Measurements from ENCODE around the gene CPNE7. TPM values are rescaled to one million over a fixed set of nuclear protein-coding genes. Genes with fewer than 3 reads are reported as not detected.
A peak's percentile ranks its signal among the peaks of the same experiment; 100 is the strongest.
"Not testable (repeated sequence)": the region's sequence is repeated elsewhere in the genome, so short reads cannot be mapped to it uniquely, and the experiment has no call there.

Gene CPNE7
- polyA plus RNA-seq, 4 donors: 0.22 to 20.3 (median 7.9) TPM

DNA sequence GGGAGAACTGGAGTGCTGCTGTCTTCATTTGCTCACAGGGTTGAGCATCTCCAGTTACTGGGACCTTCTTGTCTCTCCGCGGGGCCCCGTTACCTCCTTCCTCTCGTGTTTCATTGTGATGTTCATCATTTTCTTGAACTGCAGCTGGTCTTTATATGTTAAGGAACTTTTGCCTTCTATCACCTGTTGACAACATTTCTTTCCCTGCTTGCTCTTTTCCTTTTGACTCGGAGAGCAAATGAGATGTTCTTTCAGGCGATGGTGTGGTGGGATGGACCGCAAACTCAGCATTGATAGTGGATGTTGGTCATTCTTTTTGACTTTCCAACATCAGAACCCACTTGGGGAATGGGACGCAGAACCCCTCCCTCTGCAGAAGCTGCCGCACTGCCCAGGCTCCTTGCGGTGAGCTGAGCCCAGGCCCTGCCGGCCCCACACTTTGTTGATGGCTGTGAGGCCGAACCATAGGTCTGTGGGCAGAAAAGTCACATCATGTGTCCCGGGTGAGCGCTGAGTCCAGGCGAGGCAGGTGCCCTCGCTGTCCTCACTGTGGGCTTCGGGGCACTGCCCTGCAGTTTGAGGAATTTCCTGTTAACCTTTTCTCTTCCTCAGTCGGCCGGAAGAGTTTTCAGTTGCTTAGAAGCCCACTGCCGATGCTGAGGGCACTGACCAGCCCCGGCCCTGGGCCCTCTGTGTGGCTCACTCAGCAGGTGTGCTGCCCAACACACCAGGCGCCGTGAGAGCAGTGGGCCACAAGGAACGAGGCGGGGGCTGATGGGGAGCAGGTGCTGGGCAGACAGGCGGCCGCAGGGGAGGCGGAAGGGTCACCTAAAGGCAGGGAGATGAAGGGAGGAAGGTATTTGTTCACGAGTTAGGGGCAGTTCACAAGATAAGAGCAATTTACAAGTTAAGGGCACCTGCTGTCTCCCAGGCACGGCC, 7.6 kb upstream of the CPNE7 start:
- H3K9me3 ChIP-seq (ENCODE audit: control insufficient read depth in 2 of 2, insufficient read depth in 1 of 2, low read depth in 1 of 2, low read length in 1 of 2): peaks cover 0 to 1% of the 10 kb centered on the region in 2 donors
- H3K27ac ChIP-seq (ENCODE audit: low read depth in 1 of 3, low read length in 2 of 3): no peak overlapping the region
- H3K27me3 ChIP-seq (ENCODE audit: control insufficient read depth in 3 of 3, insufficient read depth in 3 of 3, low read length in 3 of 3): peaks cover 0 to 20% (median 0%) of the 10 kb centered on the region in 3 donors
- FAIRE-seq: no peak
- H3K4me1 ChIP-seq (ENCODE audit: control insufficient read depth in 3 of 3, insufficient read depth in 2 of 3, low read depth in 1 of 3, low read length in 2 of 3): peaks cover 0 to 46% (median 6%) of the 10 kb centered on the region in 3 donors
- DNase-seq: no peak
- H3K4me3 ChIP-seq (ENCODE audit: low read depth in 1 of 3, low read length in 3 of 3): no peak overlapping the region
- 75 to 84% (median 77%) methylated on average over 27 to 30 of the region's 30 CpGs for WGBS, 3 donors
- H3K36me3 ChIP-seq (ENCODE audit: control insufficient read depth in 3 of 3, insufficient read depth in 2 of 3, low read depth in 1 of 3, low read length in 3 of 3): peaks cover 9 to 32% (median 10%) of the 10 kb centered on the region in 3 donors

- WGBS, 3 donors: 58 to 77% (median 64%) methylated on average over 21 to 23 of the region's 23 CpGs
- DNase-seq (no peak), FAIRE-seq (no peak)
- no peaks in the 10 kb centered on the region for H3K9me3 ChIP-seq (ENCODE audit: control insufficient read depth in 2 of 2, insufficient read depth in 1 of 2, low read depth in 1 of 2, low read length in 1 of 2)
- peaks cover 0 to 14% (median 0%) of the 10 kb centered on the region in 3 donors for H3K36me3 ChIP-seq (ENCODE audit: control insufficient read depth in 3 of 3, insufficient read depth in 2 of 3, low read depth in 1 of 3, low read length in 3 of 3)
- peaks cover 0 to 31% (median 3%) of the 10 kb centered on the region in 3 donors for H3K27me3 ChIP-seq (ENCODE audit: control insufficient read depth in 3 of 3, insufficient read depth in 3 of 3, low read length in 3 of 3)
- no peak overlapping the region for H3K4me3 ChIP-seq (ENCODE audit: low read depth in 1 of 3, low read length in 3 of 3)
- peaks cover 2 to 35% (median 10%) of the 10 kb centered on the region in 3 donors for H3K4me1 ChIP-seq (ENCODE audit: control insufficient read depth in 3 of 3, insufficient read depth in 2 of 3, low read depth in 1 of 3, low read length in 2 of 3)
- H3K27ac ChIP-seq (ENCODE audit: low read depth in 1 of 3, low read length in 2 of 3): no peak overlapping the region
Measured at GRCh38 chr16:89569506-89570341, 5.8 kb upstream of the CPNE7 start.

- Histone ChIP-seq H3K4me3 (ENCODE audit: low read depth in 1 of 3, low read length in 3 of 3) (no peak overlapping the region), H3K27ac (ENCODE audit: low read depth in 1 of 3, low read length in 2 of 3) (no peak overlapping the region), H3K4me1 (ENCODE audit: control insufficient read depth in 3 of 3, insufficient read depth in 2 of 3, low read depth in 1 of 3, low read length in 2 of 3) (peaks cover 3 to 34% (median 5%) of the 10 kb centered on the region in 3 donors), H3K9me3 (ENCODE audit: control insufficient read depth in 2 of 2, insufficient read depth in 1 of 2, low read depth in 1 of 2, low read length in 1 of 2) (no peaks in the 10 kb centered on the region), H3K27me3 (ENCODE audit: control insufficient read depth in 3 of 3, insufficient read depth in 3 of 3, low read length in 3 of 3) (peaks cover 0 to 38% (median 3%) of the 10 kb centered on the region in 3 donors), H3K36me3 (ENCODE audit: control insufficient read depth in 3 of 3, insufficient read depth in 2 of 3, low read depth in 1 of 3, low read length in 3 of 3) (peaks cover 0 to 7% (median 0%) of the 10 kb centered on the region in 3 donors)
- no peak for DNase-seq
- FAIRE-seq: no peak
- 55 to 85% (median 64%) methylated on average over 30 of the region's 30 CpGs for WGBS, 3 donors
Measured at GRCh38 chr16:89570342-89570923, 5.1 kb upstream of the CPNE7 start.

- Histone ChIP-seq H3K4me1 (ENCODE audit: control insufficient read depth in 3 of 3, insufficient read depth in 2 of 3, low read depth in 1 of 3, low read length in 2 of 3) (peaks cover 3 to 28% (median 5%) of the 10 kb centered on the region in 3 donors), H3K27me3 (ENCODE audit: control insufficient read depth in 3 of 3, insufficient read depth in 3 of 3, low read length in 3 of 3) (peaks cover 0 to 42% (median 3%) of the 10 kb centered on the region in 3 donors)
- WGBS, 3 donors: 61 to 86% (median 78%) methylated on average over 18 to 36 of the region's 36 CpGs
- DNase-seq; FAIRE-seq; H3K9me3 ChIP-seq (ENCODE audit: control insufficient read depth in 2 of 2, insufficient read depth in 1 of 2, low read depth in 1 of 2, low read length in 1 of 2); H3K36me3 ChIP-seq (ENCODE audit: control insufficient read depth in 3 of 3, insufficient read depth in 2 of 3, low read depth in 1 of 3, low read length in 3 of 3); H3K27ac ChIP-seq (ENCODE audit: low read depth in 1 of 3, low read length in 2 of 3); H3K4me3 ChIP-seq (ENCODE audit: low read depth in 1 of 3, low read length in 3 of 3): not testable (repeated sequence)
Measured at GRCh38 chr16:89570983-89571598, 4.5 kb upstream of the CPNE7 start.

DNA sequence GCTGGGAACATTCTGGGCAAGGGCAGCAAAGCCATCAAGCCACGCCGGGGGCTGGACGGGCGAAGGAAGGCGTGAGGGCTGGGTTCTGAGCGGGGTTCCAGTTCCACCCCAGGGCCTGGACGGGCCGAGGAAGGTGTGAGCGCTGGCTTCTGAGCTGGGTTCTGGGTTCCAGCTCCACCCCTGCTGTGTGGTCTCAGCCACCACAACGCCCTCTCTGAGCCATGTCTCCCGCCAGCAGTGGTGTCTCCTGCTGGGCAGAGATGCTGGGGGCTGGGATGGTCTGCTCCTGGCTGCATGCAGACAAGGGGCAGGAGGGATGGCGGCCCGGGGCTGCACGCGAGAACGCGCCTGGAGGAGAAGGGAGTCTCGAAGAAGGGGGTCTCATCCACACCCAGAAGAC, 3.9 kb upstream of the CPNE7 start:
- 88 to 92% (median 92%) methylated on average over 16 to 18 of the region's 18 CpGs for WGBS, 3 donors
- H3K36me3 ChIP-seq (ENCODE audit: control insufficient read depth in 3 of 3, insufficient read depth in 2 of 3, low read depth in 1 of 3, low read length in 3 of 3): peaks cover 0 to 7% (median 0%) of the 10 kb centered on the region in 3 donors
- no peak overlapping the region for H3K27ac ChIP-seq (ENCODE audit: low read depth in 1 of 3, low read length in 2 of 3)
- no peak for FAIRE-seq
- peaks cover 0 to 46% (median 3%) of the 10 kb centered on the region in 3 donors for H3K27me3 ChIP-seq (ENCODE audit: control insufficient read depth in 3 of 3, insufficient read depth in 3 of 3, low read length in 3 of 3)
- DNase-seq: no peak
- H3K4me1 ChIP-seq (ENCODE audit: control insufficient read depth in 3 of 3, insufficient read depth in 2 of 3, low read depth in 1 of 3, low read length in 2 of 3): peaks cover 3 to 24% (median 5%) of the 10 kb centered on the region in 3 donors
- no peak overlapping the region for H3K4me3 ChIP-seq (ENCODE audit: low read depth in 1 of 3, low read length in 3 of 3)
- no peaks in the 10 kb centered on the region for H3K9me3 ChIP-seq (ENCODE audit: control insufficient read depth in 2 of 2, insufficient read depth in 1 of 2, low read depth in 1 of 2, low read length in 1 of 2)

DNA sequence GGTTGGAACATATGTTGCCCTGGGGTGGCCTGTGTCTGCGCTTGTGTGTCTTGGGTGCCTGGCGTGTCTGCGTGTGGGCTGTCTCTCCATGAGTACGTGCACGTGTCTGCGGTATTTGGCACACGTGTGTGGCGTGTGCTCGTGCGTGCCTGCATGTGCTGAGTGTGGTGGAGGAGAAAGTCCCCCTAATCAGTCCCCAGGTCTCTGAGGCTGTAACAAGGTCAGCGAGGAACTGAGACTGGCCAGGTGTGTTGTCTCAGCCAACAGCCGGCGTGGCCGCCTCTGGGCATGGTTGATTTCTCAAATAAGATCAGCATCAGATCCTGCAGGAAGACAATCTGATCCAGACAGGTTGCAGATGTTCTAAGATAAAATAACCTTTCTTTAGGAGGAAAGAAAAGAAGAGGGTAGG, 3.5 kb upstream of the CPNE7 start:
- WGBS, 3 donors: 29 to 53% (median 42%) methylated on average over 14 of the region's 14 CpGs

GRCh38 chr16:89572485-89573205, 2.9 kb upstream of the CPNE7 start:
- no peak for FAIRE-seq
- peaks cover 0 to 3% (median 0%) of the 10 kb centered on the region in 3 donors for H3K36me3 ChIP-seq (ENCODE audit: control insufficient read depth in 3 of 3, insufficient read depth in 2 of 3, low read depth in 1 of 3, low read length in 3 of 3)
- H3K9me3 ChIP-seq (ENCODE audit: control insufficient read depth in 2 of 2, insufficient read depth in 1 of 2, low read depth in 1 of 2, low read length in 1 of 2): peaks cover 0 to 5% of the 10 kb centered on the region in 2 donors
- DNase-seq: peak; percentile 54 to 72
- peaks cover 3 to 24% (median 5%) of the 10 kb centered on the region in 3 donors for H3K4me1 ChIP-seq (ENCODE audit: control insufficient read depth in 3 of 3, insufficient read depth in 2 of 3, low read depth in 1 of 3, low read length in 2 of 3)
- 52 to 65% (median 60%) methylated on average over 18 to 19 of the region's 19 CpGs for WGBS, 3 donors
- H3K27me3 ChIP-seq (ENCODE audit: control insufficient read depth in 3 of 3, insufficient read depth in 3 of 3, low read length in 3 of 3): peaks cover 0 to 53% (median 3%) of the 10 kb centered on the region in 3 donors
- H3K27ac ChIP-seq (ENCODE audit: low read depth in 1 of 3, low read length in 2 of 3): no peak overlapping the region
- no peak overlapping the region for H3K4me3 ChIP-seq (ENCODE audit: low read depth in 1 of 3, low read length in 3 of 3)

More for the DNA sequence above, 3.5 kb upstream of the CPNE7 start:
- peaks cover 0 to 3% of the 10 kb centered on the region in 2 donors for H3K9me3 ChIP-seq (ENCODE audit: control insufficient read depth in 2 of 2, insufficient read depth in 1 of 2, low read depth in 1 of 2, low read length in 1 of 2)
- no peak overlapping the region for H3K4me3 ChIP-seq (ENCODE audit: low read depth in 1 of 3, low read length in 3 of 3)
- H3K27me3 ChIP-seq (ENCODE audit: control insufficient read depth in 3 of 3, insufficient read depth in 3 of 3, low read length in 3 of 3): peaks cover 0 to 49% (median 3%) of the 10 kb centered on the region in 3 donors
- H3K36me3 ChIP-seq (ENCODE audit: control insufficient read depth in 3 of 3, insufficient read depth in 2 of 3, low read depth in 1 of 3, low read length in 3 of 3): peaks cover 0 to 7% (median 0%) of the 10 kb centered on the region in 3 donors
- no peak overlapping the region for H3K27ac ChIP-seq (ENCODE audit: low read depth in 1 of 3, low read length in 2 of 3)
- H3K4me1 ChIP-seq (ENCODE audit: control insufficient read depth in 3 of 3, insufficient read depth in 2 of 3, low read depth in 1 of 3, low read length in 2 of 3): peaks cover 3 to 24% (median 5%) of the 10 kb centered on the region in 3 donors
- FAIRE-seq (no peak), DNase-seq (no peak)
